Kasumi-1 (cell line): ENCODE measurements around the gene IGF2BP1.
"Not testable (repeated sequence)": the region's sequence is repeated elsewhere in the genome, so short reads cannot be mapped to it uniquely, and the experiment has no call there.

Source experiments
- DNase-seq, 2 experiments: peaks; one replicate each; lab custom pipeline; 2025; lab: John Stamatoyannopoulos, UW

Gene IGF2BP1

GRCh38 chr17:48995974-48996721, 1.0 kb upstream of the IGF2BP1 start:
- no peak for DNase-seq

GRCh38 chr17:48996722-48997102, 473 bp upstream of the IGF2BP1 start:
- no peak for DNase-seq

- no peak for DNase-seq
Observed at GRCh38 chr17:48997827-48998586, 822 bp downstream of the IGF2BP1 start.

- no peak for DNase-seq
Observed at GRCh38 chr17:48998587-48999440, 1.6 kb downstream of the IGF2BP1 start.

- DNase-seq: no peak
Observed at GRCh38 chr17:49000943-49001342, 3.8 kb downstream of the IGF2BP1 start.

GRCh38 chr17:49001671-49002070, 4.5 kb downstream of the IGF2BP1 start:
- no peak for DNase-seq

- no peak for DNase-seq
Observed at GRCh38 chr17:49002331-49002730, 5.1 kb downstream of the IGF2BP1 start.

- DNase-seq: no peak
Observed at GRCh38 chr17:49002766-49003165, 5.6 kb downstream of the IGF2BP1 start.

- DNase-seq: no peak
Observed at GRCh38 chr17:49003557-49004511, 6.6 kb downstream of the IGF2BP1 start.

GRCh38 chr17:49005140-49005539, 8.0 kb downstream of the IGF2BP1 start:
- no peak for DNase-seq

GRCh38 chr17:49008908-49009307, 11.7 kb downstream of the IGF2BP1 start:
- DNase-seq: not testable (repeated sequence)

- DNase-seq: no peak
Observed at GRCh38 chr17:49012769-49013255, 15.6 kb downstream of the IGF2BP1 start.

- no peak for DNase-seq
Observed at GRCh38 chr17:49013311-49014213, 16.4 kb downstream of the IGF2BP1 start.

- no peak for DNase-seq
Observed at GRCh38 chr17:49015179-49015923, 18.2 kb downstream of the IGF2BP1 start.

- no peak for DNase-seq
Observed at GRCh38 chr17:49015924-49016774, 19.0 kb downstream of the IGF2BP1 start.

GRCh38 chr17:49016775-49017463, 19.7 kb downstream of the IGF2BP1 start:
- no peak for DNase-seq

GRCh38 chr17:49018116-49018612, 21.0 kb downstream of the IGF2BP1 start:
- DNase-seq: no peak

GRCh38 chr17:49018748-49019147, 21.6 kb downstream of the IGF2BP1 start:
- no peak for DNase-seq
